AG10803 (cell line): ENCODE results near the gene JPH2.

Experiments
- DNase-seq: peaks from one replicate; pipeline ENCODE4 v3.0.0; 2010; ENCODE audit warnings: low read depth
- H3K4me3 ChIP-seq: 2 replicates; pipeline ENCODE4 v1.5.1; 2011; ENCODE audit warnings: mild to moderate bottlenecking, low read length, control low read depth
- CTCF ChIP-seq: conservative IDR thresholded peaks from 2 replicates; pipeline ENCODE4 v1.5.1; 2011; ENCODE audit warnings: mild to moderate bottlenecking, low read length, control low read depth, inconsistent platforms

JPH2 gene

DNA sequence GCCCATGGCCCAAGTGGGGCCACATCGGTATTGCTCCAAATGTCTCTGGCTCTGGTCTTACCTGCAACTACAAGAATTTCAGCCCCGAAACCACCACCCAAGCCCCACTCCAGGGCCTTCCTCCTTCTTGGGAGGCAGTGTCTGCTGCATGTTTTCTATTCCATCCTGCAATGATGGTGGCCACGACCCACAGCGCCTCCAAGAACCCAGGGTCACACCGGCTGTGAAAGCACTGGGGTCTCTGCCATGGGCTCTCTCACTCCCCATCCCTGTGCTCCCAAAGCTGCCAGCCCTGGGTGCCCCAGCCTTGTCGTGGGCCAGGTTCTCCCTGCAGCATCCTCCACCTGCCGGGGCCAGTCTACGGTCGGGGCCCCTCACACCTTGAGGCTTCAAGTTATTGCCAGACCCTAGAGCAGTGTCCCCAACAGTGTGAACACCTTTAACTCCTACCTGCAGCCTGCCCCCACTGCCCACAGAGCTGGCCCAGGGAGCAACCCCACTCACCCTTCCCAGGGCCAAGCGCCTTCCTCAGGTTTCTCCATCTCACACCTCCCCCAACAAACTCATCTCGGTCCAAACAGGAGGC, 115.4 kb downstream of the JPH2 start:
- H3K4me3 ChIP-seq, result no peak overlapping the region
- no peak for TF ChIP-seq CTCF
- DNase-seq, result no peak

GRCh38 chr20:44071057-44071456, 115.9 kb downstream of the JPH2 start:
- H3K4me3 ChIP-seq, result no peak overlapping the region
- DNase-seq, result no peak
- TF ChIP-seq CTCF, result no peak

DNA sequence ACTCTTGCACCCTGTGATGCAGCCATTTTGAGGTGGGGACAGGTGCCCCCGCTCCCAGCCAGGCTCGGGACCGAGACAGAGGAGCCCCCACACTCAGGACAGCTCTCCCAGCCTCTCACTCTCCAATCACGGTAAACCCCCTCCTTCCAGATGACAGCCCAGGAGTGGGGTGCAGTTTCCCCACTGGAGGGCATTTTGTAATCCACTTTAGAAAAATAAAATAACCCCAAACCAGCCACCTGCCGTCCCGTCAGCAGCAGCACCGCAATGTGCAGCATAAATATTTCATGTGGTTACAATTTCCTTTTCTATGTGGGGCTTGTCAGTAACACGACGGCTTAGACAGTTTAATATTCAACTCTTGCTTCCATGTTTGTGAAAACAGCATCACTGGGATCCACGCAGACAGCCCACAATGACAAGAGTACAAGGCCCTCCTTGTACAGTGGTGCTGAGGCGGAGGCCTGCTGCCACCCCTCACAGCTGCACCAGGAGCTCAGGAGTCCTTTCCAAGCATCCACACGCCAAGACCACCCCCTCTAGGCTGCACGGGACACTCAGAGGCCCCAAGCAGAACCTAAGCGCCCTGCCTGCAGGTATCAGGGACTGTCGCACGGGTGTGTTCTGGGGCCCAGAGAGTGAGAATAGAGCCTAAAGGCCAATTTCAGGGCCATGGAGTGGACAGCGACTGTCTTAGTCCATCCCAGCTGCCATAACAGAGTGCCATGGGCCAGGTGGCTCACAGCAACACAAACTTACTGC, 116.7 kb downstream of the JPH2 start:
- no peak overlapping the region for H3K4me3 ChIP-seq
- TF ChIP-seq CTCF, result no peak
- no peak for DNase-seq

GRCh38 chr20:44069203-44070011, 117.6 kb downstream of the JPH2 start:
- no peak overlapping the region for H3K4me3 ChIP-seq
- no peak for DNase-seq

DNA sequence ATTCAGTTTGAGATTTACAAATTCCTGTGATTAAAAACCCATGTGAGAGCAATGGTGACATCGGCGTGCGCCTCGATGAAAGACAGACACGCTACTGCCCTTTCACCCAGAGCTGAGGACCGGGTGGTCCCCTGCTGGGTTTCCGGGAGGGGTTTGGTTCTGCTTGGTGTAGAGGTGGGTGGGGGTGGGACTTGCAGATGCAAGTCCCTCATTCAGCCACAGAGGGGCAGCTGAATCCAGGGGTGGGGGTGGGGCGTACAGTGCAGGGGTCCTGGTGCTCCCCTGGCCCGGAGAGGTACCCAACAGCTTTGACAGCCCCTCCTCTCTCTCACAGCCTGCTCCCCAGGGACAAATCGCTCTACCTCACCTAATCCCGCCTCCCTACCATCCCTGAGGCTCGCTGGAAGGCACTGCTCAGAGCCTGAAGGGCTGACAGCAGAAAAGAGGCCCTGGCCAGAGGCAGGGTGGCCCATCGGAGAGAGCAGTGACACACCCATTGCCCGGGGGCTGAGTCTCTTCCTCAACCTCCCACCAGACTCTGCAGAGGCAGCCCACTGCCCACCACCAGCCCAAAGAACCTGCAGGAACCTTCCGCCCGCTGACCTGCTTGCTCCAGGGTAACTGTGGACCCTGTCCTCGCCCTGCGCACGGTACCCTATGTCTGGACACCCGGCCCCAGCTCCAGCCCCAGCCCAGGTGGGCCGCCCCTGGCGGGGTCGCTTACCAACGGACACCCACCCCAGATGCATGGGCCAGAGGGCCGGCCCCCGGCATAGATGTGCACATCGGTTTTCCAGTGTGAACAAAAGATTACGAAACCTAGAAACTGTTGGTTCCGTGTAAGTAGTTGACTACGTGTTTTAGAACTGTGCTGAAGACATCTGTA, 118.4 kb downstream of the JPH2 start:
- no peak overlapping the region for H3K4me3 ChIP-seq
- DNase-seq, result no peak
- no peak for TF ChIP-seq CTCF

More at GRCh38 chr20:44069203-44070011, 117.6 kb downstream of the JPH2 start:
- no peak for TF ChIP-seq CTCF

GRCh38 chr20:44067650-44068081, 119.3 kb downstream of the JPH2 start:
- H3K4me3 ChIP-seq, result no peak overlapping the region
- no peak for DNase-seq
- TF ChIP-seq CTCF, result no peak
